ENCODE data around the gene KHNYN.
"Not testable (repeated sequence)": the region's sequence is repeated elsewhere in the genome, so short reads cannot be mapped to it uniquely, and the experiment has no call there.

KHNYN gene

GRCh38 chr14:24481622-24482324, 52.0 kb downstream of the KHNYN start:
- peak in 2 of 6 experiments; percentile 25 to 30 for DNase-seq

- DNase-seq = not testable (repeated sequence)
These were observed 53.0 kb downstream of the KHNYN start for GRCh38 chr14:24482699-24483303.

GRCh38 chr14:24483604-24484252, 54.0 kb downstream of the KHNYN start:
- peak in 2 of 6 experiments; percentile 20 to 47 for DNase-seq

Measured in stimulated activated naive CD4-positive, alpha-beta T cell (primary cell).